ENCODE data around the gene BOLA3.

GRCh38 chr2:74107071-74107470, 40.6 kb downstream of the BOLA3 start:
- no peak for TF ChIP-seq EZH2 (IDR thresholded peaks at IDR 0.05; ENCODE audit: insufficient read depth, low read length)
- TF ChIP-seq CTCF (IDR thresholded peaks at IDR 0.05; ENCODE audit: insufficient read depth, low read depth, low read length) = no peak
